Activated naive CD4-positive, alpha-beta T cell treated with Interleukin-2 at 50 U/mL for 16 hours (primary cell): ENCODE results near the gene ASIC4.
A peak's percentile ranks its signal among the peaks of the same experiment; 100 is the strongest.

Experiments used
- DNase-seq: peaks from one replicate; pipeline ENCODE4 v3.0.0-alpha.2; 2020

ASIC4 gene

DNA sequence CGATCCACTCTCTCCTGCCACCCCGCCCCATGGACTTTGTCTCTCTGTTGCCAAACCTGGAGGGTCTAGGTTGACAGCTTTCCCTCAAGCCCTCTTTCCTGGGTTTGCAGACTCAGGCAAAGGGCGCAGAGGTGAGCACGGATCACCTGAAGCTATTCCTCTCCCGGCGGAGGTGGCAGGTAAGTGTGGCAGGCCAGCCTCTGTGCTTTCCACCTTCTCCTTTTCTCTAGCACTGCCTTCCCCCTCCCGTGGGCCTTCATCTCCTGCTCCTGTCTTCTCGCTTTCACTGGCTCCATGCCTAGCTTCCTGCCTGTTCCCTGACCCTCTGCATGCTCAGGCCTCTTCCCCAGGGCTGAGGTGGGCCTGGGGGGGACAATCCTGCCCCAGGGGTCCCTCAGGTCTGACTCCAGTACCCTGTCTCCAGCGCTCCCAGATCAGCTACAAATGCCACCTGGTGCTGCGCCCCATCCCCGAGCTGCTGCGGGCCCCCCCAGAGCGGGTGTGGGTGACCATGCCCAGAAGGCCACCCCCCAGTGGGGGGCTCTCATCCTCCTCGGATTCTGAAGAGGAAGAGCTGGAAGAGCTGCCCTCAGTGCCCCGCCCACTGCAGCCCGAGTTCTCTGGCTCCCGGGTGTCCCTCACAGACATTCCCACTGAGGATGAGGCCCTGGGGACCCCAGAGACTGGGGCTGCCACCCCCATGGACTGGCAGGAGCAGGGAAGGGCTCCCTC is 31.4 kb upstream of the ASIC4 start:
- no peak for DNase-seq

DNA sequence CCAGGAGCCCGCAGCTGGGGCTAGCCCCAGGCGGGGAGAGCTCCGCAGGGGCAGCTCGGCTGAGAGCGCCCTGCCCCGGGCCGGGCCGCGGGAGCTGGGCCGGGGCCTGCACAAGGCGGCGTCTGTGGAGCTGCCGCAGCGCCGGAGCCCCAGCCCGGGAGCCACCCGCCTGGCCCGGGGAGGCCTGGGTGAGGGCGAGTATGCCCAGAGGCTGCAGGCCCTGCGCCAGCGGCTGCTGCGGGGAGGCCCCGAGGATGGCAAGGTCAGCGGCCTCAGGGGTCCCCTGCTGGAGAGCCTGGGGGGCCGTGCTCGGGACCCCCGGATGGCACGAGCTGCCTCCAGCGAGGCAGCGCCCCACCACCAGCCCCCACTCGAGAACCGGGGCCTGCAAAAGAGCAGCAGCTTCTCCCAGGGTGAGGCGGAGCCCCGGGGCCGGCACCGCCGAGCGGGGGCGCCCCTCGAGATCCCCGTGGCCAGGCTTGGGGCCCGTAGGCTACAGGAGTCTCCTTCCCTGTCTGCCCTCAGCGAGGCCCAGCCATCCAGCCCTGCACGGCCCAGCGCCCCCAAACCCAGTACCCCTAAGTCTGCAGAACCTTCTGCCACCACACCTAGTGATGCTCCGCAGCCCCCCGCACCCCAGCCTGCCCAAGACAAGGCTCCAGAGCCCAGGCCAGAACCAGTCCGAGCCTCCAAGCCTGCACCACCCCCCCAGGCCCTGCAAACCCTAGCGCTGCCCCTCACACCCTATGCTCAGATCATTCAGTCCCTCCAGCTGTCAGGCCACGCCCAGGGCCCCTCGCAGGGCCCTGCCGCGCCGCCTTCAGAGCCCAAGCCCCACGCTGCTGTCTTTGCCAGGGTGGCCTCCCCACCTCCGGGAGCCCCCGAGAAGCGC is 30.6 kb upstream of the ASIC4 start:
- DNase-seq = no peak

DNA sequence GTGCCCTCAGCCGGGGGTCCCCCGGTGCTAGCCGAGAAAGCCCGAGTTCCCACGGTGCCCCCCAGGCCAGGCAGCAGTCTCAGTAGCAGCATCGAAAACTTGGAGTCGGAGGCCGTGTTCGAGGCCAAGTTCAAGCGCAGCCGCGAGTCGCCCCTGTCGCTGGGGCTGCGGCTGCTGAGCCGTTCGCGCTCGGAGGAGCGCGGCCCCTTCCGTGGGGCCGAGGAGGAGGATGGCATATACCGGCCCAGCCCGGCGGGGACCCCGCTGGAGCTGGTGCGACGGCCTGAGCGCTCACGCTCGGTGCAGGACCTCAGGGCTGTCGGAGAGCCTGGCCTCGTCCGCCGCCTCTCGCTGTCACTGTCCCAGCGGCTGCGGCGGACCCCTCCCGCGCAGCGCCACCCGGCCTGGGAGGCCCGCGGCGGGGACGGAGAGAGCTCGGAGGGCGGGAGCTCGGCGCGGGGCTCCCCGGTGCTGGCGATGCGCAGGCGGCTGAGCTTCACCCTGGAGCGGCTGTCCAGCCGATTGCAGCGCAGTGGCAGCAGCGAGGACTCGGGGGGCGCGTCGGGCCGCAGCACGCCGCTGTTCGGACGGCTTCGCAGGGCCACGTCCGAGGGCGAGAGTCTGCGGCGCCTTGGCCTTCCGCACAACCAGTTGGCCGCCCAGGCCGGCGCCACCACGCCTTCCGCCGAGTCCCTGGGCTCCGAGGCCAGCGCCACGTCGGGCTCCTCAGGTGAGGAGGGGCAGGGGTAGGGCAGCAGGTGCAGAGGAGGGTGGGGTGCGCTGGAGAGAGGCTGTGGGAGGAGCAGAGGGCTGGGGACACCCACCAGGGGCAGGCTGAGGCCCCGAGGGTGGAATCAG is 29.7 kb upstream of the ASIC4 start:
- DNase-seq = no peak

DNA sequence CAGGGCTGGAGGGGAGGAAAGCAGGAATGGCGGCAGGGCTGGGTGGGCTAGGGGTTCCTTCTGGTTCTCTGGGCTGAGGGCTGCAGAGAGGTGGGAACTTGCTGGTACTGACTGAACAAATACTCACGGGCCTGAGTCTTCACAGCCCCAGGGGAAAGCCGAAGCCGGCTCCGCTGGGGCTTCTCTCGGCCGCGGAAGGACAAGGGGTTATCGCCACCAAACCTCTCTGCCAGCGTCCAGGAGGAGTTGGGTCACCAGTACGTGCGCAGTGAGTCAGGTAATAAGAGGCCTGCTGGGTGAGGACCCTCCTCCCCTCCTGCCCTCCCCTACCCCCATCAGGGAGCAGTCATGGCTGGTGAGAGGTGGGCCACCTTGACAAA is 29.1 kb upstream of the ASIC4 start:
- no peak for DNase-seq

DNA sequence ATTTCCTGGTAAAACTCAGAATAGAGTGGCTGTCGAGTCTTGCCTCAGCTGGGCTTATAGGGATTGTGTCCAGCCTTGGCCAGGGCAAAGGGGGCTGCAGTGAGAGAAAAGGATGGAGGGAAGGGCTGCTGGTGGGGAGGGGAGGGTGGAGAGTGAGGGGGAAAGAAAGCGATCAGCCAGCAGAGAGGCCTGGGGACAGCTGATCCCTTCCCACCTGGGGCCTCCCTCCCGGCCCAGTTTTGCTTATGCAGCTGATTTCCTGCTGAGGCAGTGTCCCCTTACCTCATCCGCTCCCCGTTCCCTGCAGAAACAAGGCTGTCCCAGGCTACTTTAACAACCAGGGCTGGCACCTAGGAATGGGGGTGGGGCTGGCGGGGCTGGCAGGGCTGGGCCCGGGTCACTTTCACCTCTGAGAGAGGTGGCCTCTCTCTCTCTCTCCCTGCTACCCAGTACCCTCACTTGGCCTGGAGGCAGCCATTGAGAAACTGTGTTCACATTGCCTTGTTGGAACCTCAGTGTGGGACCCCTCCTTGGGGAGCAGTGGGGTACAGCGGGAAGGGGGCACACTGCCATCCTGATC is 27.8 kb upstream of the ASIC4 start:
- no peak for DNase-seq

DNA sequence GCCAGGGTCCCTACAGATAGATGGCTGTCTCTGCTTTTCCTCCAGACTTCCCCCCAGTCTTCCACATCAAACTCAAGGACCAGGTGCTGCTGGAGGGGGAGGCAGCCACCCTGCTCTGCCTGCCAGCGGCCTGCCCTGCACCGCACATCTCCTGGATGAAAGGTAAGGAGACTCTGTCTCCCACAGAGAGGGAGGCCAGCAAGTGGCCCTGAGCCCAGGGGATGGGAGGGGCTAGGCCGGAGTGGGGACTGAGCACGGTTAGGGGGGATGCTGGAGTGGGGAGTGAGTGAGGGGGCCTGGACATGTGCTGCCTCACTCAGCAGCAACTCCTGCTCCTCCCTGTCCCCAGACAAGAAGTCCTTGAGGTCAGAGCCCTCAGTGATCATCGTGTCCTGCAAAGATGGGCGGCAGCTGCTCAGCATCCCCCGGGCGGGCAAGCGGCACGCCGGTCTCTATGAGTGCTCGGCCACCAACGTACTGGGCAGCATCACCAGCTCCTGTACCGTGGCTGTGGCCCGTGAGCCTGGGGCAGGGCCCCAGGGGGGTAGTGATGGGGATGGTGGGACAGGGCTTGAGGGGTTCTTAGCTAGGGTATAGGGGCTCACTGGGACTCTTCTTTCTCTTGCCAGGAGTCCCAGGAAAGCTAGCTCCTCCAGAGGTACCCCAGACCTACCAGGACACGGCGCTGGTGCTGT is 26.0 kb upstream of the ASIC4 start:
- DNase-seq = no peak

DNA sequence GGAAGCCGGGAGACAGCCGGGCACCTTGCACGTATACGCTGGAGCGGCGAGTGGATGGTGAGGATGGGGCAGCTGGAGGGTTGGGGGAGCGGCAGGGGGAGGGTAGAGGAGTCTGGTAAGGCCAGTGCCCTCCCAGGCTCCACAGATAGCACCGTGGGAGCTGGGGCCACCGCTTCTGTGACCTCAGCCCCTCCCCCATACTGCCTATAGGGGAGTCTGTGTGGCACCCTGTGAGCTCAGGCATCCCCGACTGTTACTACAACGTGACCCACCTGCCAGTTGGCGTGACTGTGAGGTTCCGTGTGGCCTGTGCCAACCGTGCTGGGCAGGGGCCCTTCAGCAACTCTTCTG is 25.5 kb upstream of the ASIC4 start:
- DNase-seq = no peak

DNA sequence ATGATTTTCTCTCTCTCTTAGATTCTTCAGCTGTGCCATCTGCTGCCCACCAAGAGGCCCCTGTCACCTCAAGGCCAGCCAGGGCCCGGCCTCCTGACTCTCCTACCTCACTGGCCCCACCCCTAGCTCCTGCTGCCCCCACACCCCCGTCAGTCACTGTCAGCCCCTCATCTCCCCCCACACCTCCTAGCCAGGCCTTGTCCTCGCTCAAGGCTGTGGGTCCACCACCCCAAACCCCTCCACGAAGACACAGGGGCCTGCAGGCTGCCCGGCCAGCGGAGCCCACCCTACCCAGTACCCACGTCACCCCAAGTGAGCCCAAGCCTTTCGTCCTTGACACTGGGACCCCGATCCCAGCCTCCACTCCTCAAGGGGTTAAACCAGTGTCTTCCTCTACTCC is 25.0 kb upstream of the ASIC4 start:
- DNase-seq = no peak

DNA sequence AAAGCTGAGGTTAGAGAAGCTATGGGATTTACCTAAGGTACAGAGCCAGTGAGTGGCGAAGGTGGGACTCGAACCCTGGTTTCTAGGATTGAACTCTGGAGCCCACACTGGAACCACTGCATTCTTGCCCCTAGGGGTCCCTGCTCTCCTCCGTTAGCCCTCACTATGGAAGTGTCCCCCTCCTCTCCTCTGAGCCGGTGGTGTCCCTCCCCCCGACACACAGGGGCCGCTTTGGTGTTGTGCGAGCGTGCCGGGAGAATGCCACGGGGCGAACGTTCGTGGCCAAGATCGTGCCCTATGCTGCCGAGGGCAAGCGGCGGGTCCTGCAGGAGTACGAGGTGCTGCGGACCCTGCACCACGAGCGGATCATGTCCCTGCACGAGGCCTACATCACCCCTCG is 24.1 kb upstream of the ASIC4 start:
- no peak for DNase-seq

DNA sequence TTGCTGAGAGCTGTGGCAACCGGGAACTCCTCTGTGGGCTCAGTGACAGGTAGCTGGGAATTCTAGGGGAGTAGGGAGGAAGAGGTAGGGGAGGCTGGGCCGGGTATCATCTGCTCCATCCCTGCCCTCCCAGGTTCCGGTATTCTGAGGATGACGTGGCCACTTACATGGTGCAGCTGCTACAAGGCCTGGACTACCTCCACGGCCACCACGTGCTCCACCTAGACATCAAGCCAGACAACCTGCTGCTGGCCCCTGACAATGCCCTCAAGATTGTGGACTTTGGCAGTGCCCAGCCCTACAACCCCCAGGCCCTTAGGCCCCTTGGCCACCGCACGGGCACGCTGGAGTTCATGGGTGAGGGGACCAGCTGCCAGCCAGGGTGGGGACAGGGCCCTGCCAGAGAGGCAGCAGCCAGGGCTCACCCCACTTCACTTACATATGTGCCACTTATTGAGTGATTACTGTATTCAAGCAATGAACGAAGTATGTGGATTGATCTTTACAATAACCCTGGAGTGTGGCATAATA is 23.6 kb upstream of the ASIC4 start:
- DNase-seq = no peak

DNA sequence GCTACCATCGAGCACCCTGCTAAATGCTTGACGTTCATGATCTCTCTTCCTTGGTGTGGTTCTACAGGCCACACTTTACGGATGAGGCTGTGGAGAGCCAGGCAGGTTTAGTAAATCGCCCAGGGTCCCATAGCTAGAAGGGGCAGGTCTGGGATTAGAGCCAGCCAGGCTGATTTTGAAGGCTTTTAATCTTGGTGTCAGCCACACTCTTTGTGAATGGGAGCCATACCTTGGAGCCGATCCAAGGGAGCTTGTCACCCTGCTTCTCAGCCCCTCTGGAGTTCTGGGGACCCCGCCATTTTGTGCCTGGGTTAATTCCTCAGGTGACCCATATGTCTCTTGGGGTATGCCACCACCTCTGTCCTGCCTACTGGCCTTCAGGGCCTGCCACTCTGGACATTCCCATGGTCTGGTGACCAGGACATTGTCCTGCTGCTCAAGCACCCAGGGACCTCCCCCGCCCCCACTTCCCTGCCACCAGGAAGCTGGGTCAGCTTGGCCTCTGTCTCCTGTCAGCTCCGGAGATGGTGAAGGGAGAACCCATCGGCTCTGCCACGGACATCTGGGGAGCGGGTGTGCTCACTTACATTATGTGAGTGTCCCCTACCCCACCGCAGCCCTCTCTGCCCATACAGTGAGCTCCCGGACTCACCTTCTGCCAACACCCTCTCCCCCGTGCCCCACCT is 22.9 kb upstream of the ASIC4 start:
- no peak for DNase-seq

DNA sequence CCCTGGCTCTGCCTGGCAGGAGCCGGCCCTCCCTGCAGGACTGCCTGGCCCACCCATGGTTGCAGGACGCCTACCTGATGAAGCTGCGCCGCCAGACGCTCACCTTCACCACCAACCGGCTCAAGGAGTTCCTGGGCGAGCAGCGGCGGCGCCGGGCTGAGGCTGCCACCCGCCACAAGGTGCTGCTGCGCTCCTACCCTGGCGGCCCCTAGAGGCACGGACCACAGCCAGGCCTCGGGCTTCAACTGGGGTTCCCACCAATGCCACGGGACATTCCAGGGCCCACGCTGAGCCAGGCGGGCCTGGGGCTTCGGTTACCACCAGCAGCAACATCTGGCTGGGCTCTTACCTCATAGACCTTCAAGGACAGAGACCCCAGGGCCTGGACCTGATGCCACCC is 21.7 kb upstream of the ASIC4 start:
- DNase-seq = no peak

DNA sequence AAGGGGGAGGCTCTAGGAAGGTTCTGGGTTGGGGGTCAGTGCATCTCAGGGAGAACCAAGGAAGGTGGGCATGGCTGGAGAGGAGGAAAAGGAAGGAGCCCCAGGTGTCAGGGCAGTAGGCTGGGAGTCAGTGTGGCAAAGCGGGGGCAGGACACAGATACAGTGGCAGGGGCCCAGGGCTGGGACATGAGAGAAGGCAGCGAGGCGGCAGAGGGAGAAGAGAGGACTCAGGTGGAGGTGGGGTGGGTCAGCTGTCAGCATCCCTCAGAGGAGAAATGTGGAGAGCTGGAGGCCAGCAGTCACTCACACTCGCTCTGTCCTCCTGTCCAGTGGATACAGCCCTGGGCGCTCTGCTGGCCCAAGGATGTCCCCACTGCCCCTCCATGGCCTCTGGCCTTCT is 21.2 kb upstream of the ASIC4 start:
- DNase-seq = no peak

DNA sequence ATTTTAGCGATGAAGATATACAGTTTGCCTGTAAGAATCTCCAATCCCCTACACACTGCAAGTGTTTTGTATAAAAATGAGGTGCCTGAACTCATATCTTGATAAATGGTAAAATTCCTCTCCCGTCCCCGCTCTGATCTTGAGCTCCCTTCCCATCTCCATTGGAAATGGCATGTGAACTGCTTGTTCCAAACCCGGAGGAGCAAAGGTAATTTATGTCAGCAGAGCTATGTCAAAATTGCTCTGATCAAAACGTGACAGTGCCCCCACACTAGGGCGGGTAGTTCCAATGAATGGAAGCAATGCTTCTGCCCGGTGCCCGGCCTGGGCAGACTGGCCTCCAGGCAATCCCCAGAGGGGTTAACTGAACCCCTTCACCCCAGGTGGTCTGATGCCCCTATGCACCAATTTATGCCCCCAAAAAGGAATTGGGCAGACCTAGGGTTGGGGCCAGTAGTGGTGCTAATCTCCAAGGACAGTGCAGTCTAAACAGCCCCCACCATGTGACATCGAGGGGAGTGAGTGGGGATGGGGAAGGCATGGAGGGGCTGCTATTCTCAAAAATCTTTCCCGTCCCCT is 19.2 kb upstream of the ASIC4 start:
- DNase-seq = no peak

DNA sequence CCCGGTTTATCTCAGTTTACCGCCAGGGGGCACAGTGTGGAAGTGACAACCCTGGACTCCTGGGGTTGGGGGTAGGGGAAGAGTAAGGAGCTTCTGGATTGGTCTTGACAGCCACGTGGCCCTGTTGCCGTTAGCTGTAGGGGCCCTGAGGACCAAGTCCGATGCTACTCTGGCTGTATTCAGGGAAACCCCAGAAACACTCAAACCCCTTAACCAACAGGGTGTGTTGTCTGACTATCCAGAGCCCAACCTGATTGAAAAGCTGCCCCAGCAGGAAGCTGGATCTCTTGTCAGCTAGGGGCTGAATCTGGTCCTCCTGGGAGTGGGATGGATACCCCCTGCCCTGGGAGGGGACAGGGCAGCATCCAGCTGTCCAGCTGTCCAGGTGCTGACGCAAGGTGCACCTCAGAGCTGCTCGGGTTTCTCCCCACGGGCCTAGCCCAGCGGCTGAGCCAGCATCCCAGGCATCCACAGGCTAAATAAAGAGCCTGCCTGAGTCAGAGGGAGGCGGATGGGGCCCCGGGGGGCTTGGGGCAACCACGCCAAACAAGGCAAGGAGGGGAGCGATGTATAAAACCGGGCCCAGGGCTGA is 18.7 kb upstream of the ASIC4 start:
- DNase-seq = peak; percentile 59

DNA sequence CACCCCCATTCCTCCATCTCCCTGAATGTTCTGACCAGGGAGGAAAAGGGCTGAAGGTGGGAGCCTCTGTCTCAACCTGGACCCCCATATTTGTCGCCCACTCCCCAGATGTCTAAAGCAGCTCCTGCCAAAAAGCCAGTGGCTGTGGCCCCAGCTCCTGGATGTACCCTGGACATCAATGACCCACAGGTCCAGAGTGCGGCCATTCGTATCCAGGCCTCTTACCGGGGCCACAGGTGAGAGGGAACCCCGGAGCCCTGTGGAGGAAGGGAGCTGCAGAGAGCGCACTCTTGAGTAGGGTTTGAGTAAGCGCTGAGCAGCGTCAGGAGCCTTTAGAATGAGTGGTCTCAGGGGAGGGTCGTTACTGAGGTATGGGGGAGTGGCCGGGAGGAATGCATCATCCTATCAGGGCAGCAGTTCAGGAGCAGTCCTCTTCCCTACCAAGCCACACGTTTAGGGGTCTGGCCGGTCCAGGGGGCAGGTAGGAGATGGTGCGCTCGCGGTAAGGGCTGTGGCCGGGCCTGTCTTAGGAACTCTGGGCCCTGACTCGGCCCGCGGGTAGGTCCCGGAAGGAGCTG is 17.9 kb upstream of the ASIC4 start:
- DNase-seq = no peak

DNA sequence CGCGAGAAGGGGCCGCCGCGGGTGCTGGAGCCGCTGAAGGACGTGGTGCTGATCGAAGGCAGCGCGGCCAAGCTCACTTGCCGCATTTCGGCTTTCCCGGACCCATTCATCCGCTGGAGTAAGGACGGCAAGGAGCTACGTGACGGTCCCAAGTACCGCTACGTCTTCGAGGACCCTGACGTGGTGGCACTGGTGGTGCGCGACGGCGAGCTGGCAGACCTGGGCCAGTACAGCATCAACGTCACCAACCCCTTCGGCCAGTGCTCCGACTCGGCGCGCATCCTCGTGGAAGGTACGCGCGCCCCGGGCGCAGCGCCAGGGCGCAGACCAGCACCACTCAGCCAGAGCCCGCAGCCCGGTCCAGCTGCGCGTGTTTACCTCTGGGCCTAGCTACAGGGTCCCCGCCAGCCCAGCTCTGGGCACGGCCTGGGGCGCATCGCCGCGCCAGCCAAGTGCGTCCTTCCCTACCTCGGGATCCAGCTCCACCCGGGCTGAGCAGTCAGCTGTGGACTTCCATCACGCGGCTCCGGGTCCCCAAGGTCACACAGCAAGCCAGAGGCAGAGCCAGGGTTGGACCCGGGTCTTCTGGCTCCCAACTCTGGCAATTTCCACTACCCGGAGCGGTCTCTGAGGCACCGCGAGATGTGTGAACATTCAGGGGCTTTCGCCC is 17.3 kb upstream of the ASIC4 start:
- DNase-seq = no peak

DNA sequence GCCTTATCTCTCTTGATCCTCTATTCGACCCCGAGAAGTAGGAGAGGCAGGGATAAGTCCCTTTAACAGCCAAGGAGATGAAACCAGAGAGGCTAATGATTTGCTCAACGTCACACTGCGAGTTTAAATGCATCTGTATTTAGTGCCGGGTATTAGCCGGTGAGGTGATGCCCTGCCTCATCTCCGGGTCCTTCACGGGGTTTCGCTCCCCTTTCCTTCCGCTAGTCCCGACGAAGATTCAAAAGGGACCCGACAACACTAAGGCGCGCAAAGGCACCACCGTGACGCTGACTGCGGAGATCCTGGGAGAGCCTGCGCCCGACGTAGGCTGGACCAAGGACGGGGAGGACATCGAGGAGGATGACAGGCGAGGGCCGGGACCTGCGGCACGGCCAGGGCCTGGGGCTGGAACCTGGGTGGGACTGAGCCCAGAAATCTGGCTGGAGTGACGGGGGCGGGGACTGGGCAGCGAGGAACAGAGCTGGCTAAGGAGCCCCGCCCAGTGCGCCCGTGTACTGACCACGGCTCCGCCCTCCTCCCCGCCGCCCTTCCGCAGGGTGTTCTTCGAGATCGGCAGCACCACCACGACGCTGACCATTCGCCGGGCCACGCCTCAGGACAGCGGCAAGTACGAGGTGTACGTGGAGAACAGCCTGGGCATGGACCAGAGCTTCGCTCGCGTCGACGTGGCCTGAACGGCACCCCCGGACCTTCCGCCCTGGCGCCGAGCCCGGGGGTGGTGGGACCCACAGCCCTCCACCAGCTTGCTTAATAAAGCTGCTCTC is 16.6 kb upstream of the ASIC4 start:
- peak; percentile 38 for DNase-seq
